Activated T-helper 1 cell treated with Interleukin-2 at 50 U/mL for 16 hours (primary cell): ENCODE results near the gene CD83.

Source experiments
- DNase-seq: peaks from one replicate; pipeline ENCODE4 v3.0.0-alpha.2; 2020; ENCODE audit warnings: low read depth

CD83 gene

DNA sequence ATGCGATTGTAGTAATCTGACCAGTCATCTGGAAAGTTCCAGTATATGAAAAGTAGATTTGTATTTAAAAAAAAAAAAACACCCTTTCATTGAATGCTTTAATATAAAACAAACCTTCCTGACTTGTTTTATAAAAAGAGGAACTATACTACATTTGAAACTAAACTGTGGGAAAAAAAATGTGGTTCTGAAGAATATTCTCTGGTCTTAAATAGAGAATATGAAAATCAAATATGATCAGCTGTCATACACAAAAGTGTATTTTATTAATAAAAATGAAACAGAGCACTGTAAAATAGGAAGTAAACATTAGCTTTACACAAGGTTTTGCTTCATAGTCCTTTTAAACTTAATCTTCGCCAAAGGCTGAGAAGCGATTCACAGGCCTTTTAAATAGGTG is 25.3 kb upstream of the CD83 start:
- DNase-seq = no peak

DNA sequence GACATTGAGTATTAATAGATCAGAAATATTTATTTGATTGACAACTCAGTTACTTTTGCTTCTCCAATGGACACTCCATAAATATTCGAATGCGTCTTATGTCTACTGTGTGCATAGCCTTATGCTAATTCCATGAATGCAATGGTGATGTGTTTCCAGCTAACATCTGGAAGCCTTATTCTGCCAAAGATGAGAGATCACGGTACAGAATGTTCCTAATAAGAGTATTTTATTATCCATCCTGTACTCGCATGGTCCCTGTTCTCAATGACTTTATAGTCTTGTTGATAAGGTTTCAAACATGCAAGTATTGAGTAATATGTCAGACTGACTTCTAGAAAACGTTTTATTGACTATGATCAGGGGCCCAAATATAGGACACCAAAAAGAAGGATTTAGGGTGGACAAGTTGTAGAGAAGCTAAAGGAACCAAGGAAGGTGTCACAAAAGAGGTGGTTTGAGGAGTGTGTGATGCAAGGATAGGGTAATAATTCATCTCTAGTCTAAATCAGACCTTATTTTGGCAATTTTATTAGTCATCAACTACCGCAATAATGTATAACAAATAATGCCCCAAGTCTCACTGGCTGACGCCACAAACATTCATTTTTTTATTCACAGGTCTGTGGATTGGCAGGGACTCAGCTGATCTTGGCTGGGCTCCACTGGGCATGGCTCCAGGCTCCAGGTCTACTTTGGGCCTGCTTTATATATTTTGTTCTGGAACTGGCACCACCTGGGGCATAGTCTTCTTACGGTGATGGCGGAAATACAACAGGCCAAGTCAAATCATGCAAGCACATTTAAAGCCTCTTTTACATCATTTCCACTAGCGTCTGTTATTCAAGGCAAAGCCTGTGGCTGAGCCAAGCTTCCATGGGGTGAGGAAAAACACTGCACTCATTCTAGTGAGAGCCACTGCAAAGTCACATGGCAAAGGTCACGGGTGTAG is 24.5 kb upstream of the CD83 start:
- DNase-seq = no peak

GRCh38 chr6:14094721-14095120 is 22.9 kb upstream of the CD83 start:
- DNase-seq = no peak

DNA sequence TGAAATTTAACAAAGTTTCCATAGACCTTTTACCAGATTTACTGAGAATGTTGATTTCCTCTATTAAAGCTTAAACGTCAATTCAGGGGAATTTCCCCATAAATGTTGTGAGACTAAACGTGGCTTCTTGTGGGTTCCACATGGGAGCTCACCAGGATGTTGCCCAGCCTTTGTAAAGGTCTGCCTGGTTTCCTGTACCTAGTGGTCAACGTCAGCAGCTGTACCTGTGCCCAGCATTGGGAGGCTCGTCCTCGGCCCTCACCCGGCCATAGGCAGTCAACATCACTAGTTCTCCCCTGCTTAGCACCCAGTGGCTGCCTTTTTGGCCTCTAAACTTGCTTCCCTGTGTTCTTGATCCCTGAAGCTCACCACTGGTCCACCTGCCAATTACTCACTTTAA is 22.1 kb upstream of the CD83 start:
- DNase-seq = no peak

DNA sequence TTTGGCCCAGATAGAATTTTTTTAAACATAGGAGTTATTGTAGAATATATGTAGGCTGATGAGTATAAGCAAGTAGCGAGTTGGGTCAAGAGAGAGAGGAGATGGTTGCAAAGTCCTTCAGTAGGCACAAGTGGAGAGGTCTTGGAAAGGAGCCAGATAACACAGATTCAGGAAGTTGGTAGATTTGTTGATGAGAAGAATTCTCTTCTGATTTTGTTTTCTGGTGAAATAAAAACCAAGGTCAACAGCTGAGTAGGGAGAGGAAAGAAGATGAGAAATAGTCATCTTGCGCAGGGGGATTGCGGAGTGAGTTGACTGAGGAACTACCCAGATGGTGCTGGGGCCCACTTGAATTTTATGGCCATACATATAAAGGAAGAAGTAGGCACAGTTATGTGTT is 17.4 kb upstream of the CD83 start:
- no peak for DNase-seq

- DNase-seq = no peak
Observed at GRCh38 chr6:14100966-14101365, 16.6 kb upstream of the CD83 start.

DNA sequence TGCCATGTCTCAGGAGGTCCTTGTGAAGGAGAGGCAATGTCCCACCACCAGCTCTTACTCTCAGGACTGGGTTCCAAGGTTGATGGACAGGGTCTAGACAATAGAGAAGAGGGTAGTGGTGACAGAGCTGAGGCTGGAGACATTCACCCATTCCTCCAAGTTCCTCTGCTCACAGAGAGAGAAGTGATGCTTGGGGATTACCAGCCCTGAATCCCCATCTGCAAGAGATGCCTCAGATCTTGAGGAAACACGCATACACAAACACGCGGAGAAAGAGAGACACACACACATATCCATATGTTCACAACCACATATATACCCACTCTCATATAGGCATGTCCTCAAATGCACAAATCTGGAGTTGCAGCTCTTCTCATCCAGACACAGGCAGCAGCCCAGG is 15.2 kb upstream of the CD83 start:
- DNase-seq = no peak

DNA sequence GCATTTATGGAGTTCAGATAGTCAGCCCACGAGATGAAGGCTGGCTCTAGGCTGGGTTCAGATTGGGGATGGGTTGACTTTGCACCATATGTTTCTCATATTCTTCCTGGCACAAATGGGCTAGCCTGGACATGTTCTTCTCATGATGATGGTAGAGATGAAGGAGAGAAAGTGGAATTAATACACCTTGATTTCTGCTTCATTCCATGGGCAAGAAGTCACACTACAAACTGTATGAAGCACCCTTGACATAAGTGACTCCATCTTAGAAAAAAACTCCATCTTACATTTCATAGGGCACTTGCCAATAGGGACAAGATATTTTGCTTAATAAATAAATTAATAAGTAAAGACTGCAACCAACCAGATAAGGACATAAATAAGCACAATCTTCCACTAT is 12.0 kb upstream of the CD83 start:
- no peak for DNase-seq

DNA sequence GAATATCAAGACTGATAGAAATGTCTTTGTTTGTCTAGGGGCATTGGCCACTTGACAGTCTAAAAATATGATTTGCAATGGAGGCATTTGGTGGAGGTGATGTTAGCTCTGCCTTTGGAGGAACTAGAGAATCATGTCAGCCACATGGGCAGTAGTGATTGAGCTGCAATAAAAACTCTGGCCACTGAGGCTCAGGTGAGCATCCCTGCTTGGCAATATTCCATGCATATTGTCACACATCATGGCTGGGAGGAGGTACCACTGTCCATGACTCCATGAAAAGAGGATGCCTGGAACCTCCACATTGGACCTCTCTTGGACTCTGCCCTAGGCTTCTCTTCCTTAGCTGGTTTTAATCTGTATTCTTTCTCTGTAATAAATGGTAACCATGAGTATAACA is 10.6 kb upstream of the CD83 start:
- no peak for DNase-seq

DNA sequence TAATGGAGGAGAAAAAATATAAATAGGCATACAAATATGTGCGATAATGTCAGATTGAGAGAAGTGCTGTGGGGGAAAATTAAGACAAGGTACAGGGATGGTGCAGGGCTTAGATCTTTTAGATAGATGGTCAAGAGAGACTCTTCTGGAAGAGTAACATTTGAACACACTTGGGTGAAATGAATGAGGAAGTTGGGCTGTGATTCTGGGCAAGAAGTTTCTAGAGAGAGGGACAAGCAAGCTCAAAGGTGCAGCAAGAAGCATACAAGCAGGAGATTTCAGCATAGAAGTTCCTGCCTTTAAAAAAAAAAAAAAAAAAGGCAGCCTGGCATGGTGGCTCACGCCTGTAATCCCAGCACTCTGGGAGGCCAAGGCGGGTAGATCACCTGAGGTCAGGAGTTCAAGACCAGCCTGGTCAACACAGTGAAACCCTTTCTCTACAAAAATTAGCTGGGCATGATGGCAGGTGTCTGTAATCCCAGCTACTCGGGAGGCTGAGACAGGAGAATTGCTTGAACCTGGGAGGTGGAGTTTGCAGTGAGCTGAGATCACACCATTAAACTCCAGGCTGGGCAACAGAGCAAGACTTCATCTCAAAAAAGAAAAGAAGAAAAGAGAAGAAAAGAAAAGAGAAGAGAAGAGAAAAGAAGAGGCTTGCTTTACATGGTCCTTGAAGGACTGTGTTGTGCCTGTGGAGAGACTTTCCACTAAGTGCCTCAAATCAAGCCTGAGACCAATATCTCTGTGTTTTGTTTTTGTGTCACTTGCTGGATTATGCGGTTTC is 9.7 kb upstream of the CD83 start:
- DNase-seq = no peak

DNA sequence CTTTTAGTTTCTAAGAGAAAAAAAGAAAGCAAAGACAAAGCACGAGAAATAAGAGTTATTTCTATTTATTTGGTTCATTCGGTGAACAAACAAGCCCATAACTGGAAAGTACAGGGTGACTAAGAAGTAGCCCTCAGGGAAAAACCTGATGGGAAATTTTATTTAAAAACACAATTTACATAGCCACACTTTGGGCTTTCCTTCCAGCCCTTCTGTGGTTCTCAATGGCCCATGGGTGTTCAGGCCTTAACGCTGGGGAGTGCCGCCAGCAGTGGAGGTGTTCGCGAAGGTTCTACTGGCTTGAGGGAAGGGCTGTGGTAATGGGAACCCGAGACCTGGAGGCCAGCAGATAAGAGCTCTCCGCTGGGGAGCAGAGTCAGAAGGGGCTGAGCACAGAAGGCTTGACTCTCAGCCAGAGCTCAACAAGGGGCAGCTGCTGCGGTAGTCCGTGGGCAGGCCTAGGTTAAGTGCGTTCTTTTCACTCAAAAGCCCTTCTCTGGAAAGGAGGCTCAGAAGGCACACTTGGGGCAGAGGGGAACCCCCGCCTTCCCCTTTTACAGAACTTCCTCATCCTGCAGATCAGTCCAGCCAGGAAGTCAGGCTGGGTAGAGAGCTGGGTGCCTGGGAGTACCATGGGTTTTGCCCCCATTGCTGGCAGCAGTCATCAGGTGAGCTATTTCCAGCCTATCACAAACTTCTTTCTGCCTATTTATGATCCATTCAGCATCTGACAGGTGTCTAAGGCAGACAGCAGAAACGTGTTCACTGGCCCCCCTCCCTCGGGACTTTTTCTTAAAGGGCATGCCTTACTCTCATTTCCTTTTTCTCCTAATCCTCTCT is 8.8 kb upstream of the CD83 start:
- DNase-seq = no peak

GRCh38 chr6:14109411-14109826 is 8.2 kb upstream of the CD83 start:
- no peak for DNase-seq

GRCh38 chr6:14110001-14110818 is 7.4 kb upstream of the CD83 start:
- DNase-seq = no peak

DNA sequence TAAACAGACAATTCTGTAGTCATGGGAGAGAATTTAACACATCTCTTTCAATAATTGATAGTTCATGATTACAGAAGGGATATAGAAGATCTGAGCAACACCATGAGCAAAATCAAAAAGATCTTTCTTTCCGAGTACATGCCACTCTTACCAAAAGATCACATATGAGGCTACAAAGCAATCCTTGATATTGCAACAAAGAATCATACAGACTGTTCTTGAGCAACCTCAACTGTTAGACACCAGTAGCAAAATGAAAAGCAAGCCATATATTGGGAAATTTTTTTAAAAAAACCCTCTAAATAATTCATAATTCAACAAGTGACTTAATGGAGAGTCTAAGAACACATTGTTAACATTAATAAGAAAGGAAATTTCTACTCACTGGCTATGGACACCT is 3.6 kb upstream of the CD83 start:
- no peak for DNase-seq

DNA sequence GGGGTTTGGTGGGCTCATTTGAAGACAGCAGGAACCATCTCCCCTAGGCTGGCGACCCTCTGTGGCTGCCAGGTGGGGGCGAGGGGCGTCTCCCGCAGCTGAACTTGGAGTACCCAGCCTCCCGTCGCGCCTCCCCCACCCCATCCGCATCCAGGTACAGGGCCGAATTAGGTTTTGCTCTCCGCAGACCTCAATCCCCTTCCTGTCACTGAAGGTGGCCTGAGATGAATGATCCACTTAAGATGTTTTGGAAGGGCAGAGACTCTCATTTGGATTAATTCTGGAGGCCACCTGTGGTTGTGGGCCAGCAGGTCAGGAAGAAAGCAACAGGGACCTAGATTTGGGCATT is 493 bp downstream of the CD83 start:
- DNase-seq = no peak

DNA sequence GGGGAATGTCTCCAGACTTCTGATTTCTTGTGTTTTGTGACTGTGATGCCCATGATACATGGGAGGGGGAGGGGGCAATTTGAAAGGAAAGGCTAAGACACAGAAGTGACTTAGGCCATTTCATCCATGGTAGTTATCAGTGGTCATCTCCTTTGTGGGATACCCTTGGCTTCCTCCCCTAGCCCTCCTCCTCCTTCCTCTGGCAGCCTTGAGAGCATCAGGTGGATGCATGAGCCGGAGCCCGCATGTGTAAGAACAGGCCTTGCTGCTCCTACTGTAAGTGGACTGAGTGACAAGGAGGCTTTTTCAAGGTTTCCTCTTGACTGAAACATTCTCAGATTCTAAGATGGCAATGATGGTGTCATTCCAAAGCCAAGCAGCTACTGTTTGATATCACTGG is 874 bp downstream of the CD83 start:
- no peak for DNase-seq

DNA sequence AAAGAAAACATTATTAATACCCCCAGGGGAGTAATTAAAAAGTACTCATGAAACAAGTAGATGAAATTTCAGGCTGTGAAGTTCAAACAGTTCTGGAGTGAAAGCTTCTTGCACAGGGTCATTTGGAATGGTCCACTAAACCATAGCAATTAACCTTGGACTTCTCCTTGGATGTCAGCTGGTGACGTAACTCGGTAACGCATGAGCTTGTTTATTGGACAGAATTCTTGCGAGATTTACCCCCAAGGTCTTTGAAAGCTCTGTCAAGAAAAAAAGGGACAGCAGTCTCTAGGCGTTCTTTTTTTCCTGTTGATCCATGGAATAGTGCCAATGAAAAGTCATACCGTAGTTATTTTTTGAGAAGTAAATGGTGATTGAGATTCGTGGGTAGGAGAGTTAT is 2.2 kb downstream of the CD83 start:
- DNase-seq = no peak

DNA sequence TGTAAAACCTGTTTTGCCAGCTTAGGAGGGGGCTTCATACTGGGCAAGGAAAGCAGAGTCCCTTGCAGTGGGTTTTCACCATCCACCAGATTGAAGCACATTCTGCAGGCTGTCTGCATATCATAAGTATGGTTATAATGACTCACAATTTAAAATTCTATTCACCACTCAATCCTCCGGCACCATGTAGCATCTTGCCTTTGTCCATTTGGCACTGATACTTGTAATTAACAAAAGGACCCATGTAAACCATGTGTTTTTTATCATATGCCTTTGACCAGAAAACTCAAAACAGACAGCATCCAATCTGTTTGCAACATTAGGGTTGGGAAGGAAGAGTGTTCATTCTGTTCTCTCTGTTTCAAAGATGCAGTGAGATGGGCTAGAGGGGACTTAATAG is 3.0 kb downstream of the CD83 start:
- DNase-seq = no peak

GRCh38 chr6:14121936-14122344 is 4.4 kb downstream of the CD83 start:
- no peak for DNase-seq

- no peak for DNase-seq
Observed at GRCh38 chr6:14123386-14124111, 6.0 kb downstream of the CD83 start.

DNA sequence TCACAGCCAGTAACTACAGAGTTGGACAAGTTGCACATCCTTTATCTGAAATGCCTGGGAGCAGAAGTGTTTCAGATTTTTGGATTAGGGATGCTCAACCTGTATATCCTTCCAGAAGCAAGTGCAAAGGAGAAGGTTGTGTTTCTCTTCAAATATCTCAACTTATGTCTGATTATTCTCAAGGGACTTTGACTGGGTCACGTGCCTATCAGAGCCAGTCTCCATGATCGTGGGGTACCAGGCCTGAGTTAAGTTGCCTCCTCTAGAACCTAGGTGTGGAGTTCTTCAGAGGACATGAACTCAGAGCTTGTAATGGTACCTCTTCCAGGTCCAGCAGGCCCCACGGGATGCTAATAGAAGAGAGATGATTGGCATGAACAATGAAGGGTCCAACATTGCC is 7.8 kb downstream of the CD83 start:
- DNase-seq = no peak
